ENCODE results near the gene GALNT16. TPM values are rescaled to one million over a fixed set of nuclear protein-coding genes. Genes with fewer than 3 reads are reported as not detected.

GALNT16 gene
- total RNA-seq, 1 experiment from 2014 or later = 3.8 TPM

- H3K9me3 Mint-ChIP-seq (ENCODE audit: unreplicated experiment) = no peaks in the 10 kb centered on the region
- peaks cover 9% of the 10 kb centered on the region for H3K4me1 Mint-ChIP-seq (ENCODE audit: low read depth, unreplicated experiment)
- intact Hi-C loops (cut with micrococcal nuclease; ENCODE audit: unreplicated experiment) = no loop called here
- H3K27ac Mint-ChIP-seq (ENCODE audit: unreplicated experiment) = no peak overlapping the region
- no peak for TF ChIP-seq CTCF (IDR thresholded peaks at IDR 0.05; ENCODE audit: insufficient read depth in 1 of 2, low read depth in 1 of 2, low read length in 1 of 2, severe bottlenecking in 1 of 2, unreplicated experiment in 1 of 2)
- no peaks in the 10 kb centered on the region for H3K4me1 ChIP-seq
- H3K9me3 ChIP-seq = no peaks in the 10 kb centered on the region
- ChIA-PET POLR2A (interaction anchor here (0.6 kb wide), 1 partner anchor 11 kb away, joined by 3 read pairs; no protein-coding TSS in a partner anchor), CTCF (no interaction called here)
- H3K4me3 ChIP-seq (ENCODE audit: low read depth, low read length) = no peak overlapping the region
- H3K27me3 ChIP-seq (replicated peaks; ENCODE audit: control insufficient read depth, insufficient read depth, low read length) = no peaks in the 10 kb centered on the region
- BruUV-seq (replicated peaks) = no TSS peak
- DNase-seq = no peak
- H3K4me3 Mint-ChIP-seq (ENCODE audit: unreplicated experiment) = no peak overlapping the region
- H3K27me3 Mint-ChIP-seq (ENCODE audit: insufficient read depth, unreplicated experiment) = no peaks in the 10 kb centered on the region
- H3K36me3 ChIP-seq (ENCODE audit: control insufficient read depth, insufficient read depth, low read length) = no peaks in the 10 kb centered on the region; the same call in none of the 2 replicates
- peaks cover 26% of the 10 kb centered on the region for H3K36me3 Mint-ChIP-seq (ENCODE audit: insufficient read depth, unreplicated experiment)
These were observed 141.9 kb downstream of the GALNT16 start for GRCh38 chr14:69401841-69402240.

- intact Hi-C loops (cut with micrococcal nuclease; ENCODE audit: unreplicated experiment) = no loop called here
- TF ChIP-seq CTCF (IDR thresholded peaks at IDR 0.05; ENCODE audit: insufficient read depth in 1 of 2, low read depth in 1 of 2, low read length in 1 of 2, severe bottlenecking in 1 of 2, unreplicated experiment in 1 of 2) = no peak
- peaks cover 15% of the 10 kb centered on the region for H3K36me3 Mint-ChIP-seq (ENCODE audit: insufficient read depth, unreplicated experiment)
- H3K27ac Mint-ChIP-seq (ENCODE audit: unreplicated experiment) = no peak overlapping the region
- no peaks in the 10 kb centered on the region for H3K9me3 Mint-ChIP-seq (ENCODE audit: unreplicated experiment)
- H3K27me3 ChIP-seq (replicated peaks; ENCODE audit: control insufficient read depth, insufficient read depth, low read length) = no peaks in the 10 kb centered on the region
- CTCF ChIA-PET = interaction anchor here (0.9 kb wide), 1 partner anchor 175 kb away, joined by 3 read pairs; no protein-coding TSS in a partner anchor
- no peaks in the 10 kb centered on the region; the same call in none of the 2 replicates for H3K36me3 ChIP-seq (ENCODE audit: control insufficient read depth, insufficient read depth, low read length)
- no peaks in the 10 kb centered on the region for H3K27me3 Mint-ChIP-seq (ENCODE audit: insufficient read depth, unreplicated experiment)
- BruUV-seq (replicated peaks) = no TSS peak
- no peaks in the 10 kb centered on the region for H3K9me3 ChIP-seq
- no peak overlapping the region for H3K4me3 Mint-ChIP-seq (ENCODE audit: unreplicated experiment)
- H3K4me3 ChIP-seq (ENCODE audit: low read depth, low read length) = no peak overlapping the region
- POLR2A ChIA-PET = no interaction called here
- no peaks in the 10 kb centered on the region for H3K4me1 ChIP-seq
- H3K4me1 Mint-ChIP-seq (ENCODE audit: low read depth, unreplicated experiment) = peaks cover 9% of the 10 kb centered on the region
- DNase-seq = no peak
These were observed 144.5 kb downstream of the GALNT16 start for GRCh38 chr14:69404478-69404877.

GRCh38 chr14:69404883-69405282 is 144.9 kb downstream of the GALNT16 start:
- no peak for TF ChIP-seq CTCF (IDR thresholded peaks at IDR 0.05; ENCODE audit: insufficient read depth in 1 of 2, low read depth in 1 of 2, low read length in 1 of 2, severe bottlenecking in 1 of 2, unreplicated experiment in 1 of 2)
- intact Hi-C loops (cut with micrococcal nuclease; ENCODE audit: unreplicated experiment) = no loop called here
- Histone ChIP-seq H3K4me1 (no peaks in the 10 kb centered on the region), H3K36me3 (ENCODE audit: control insufficient read depth, insufficient read depth, low read length) (no peaks in the 10 kb centered on the region; the same call in 1 of the 2 replicates), H3K9me3 (no peaks in the 10 kb centered on the region), H3K27me3 (replicated peaks; ENCODE audit: control insufficient read depth, insufficient read depth, low read length) (no peaks in the 10 kb centered on the region), H3K4me3 (ENCODE audit: low read depth, low read length) (no peak overlapping the region)
- no TSS peak for BruUV-seq (replicated peaks)
- ChIA-PET POLR2A (no interaction called here), CTCF (no interaction called here)
- H3K27me3 Mint-ChIP-seq (ENCODE audit: insufficient read depth, unreplicated experiment) = no peaks in the 10 kb centered on the region
- no peak overlapping the region for H3K27ac Mint-ChIP-seq (ENCODE audit: unreplicated experiment)
- H3K9me3 Mint-ChIP-seq (ENCODE audit: unreplicated experiment) = no peaks in the 10 kb centered on the region
- H3K4me3 Mint-ChIP-seq (ENCODE audit: unreplicated experiment) = no peak overlapping the region
- H3K36me3 Mint-ChIP-seq (ENCODE audit: insufficient read depth, unreplicated experiment) = peaks cover 15% of the 10 kb centered on the region
- H3K4me1 Mint-ChIP-seq (ENCODE audit: low read depth, unreplicated experiment) = peaks cover 9% of the 10 kb centered on the region
- no peak for DNase-seq
